ENCODE data around the gene ADAR. TPM values are rescaled to one million over a fixed set of nuclear protein-coding genes. Genes with fewer than 3 reads are reported as not detected.

The ADAR gene
- total RNA-seq, 1 experiment from 2014 or later, result 221 TPM

DNA sequence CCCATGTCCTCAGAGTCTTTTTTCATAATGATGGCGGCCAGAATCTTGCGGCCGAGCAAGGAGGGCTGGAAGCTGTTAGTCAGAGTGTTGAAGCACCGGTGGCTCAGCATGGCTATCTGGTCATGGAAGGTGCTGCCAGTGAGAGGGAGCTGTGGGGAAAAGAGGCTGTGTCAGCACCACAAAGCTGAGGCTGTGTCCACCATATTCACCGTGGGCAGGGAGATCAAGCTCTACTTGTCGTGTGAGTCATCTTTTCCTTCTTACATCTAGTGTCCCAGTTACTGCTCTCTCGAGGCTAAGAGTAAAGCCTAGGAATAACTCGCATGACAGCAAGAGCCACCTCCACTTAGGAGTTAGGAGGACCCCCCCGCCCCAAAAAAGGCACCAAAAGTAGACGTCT is 18.2 kb downstream of the ADAR start:
- H3K4me1 Mint-ChIP-seq, result no peaks in the 10 kb centered on the region
- H3K36me3 Mint-ChIP-seq, result peaks cover 88% of the 10 kb centered on the region
- DNase-seq (ENCODE audit: low spot score), result no peak
- H3K27ac Mint-ChIP-seq, result no peak overlapping the region
- ChIA-PET CTCF (no interaction called here), POLR2A (no interaction called here)
- no peak overlapping the region for H3K4me3 Mint-ChIP-seq
- TF ChIP-seq GABPB1 (CRISPR knock-in tag; IDR thresholded peaks at IDR 0.05), result no peak
- TF ChIP-seq ZBTB21 (CRISPR knock-in tag; IDR thresholded peaks at IDR 0.05; ENCODE audit: borderline replicate concordance), result no peak
- TF ChIP-seq, protein P1, sequence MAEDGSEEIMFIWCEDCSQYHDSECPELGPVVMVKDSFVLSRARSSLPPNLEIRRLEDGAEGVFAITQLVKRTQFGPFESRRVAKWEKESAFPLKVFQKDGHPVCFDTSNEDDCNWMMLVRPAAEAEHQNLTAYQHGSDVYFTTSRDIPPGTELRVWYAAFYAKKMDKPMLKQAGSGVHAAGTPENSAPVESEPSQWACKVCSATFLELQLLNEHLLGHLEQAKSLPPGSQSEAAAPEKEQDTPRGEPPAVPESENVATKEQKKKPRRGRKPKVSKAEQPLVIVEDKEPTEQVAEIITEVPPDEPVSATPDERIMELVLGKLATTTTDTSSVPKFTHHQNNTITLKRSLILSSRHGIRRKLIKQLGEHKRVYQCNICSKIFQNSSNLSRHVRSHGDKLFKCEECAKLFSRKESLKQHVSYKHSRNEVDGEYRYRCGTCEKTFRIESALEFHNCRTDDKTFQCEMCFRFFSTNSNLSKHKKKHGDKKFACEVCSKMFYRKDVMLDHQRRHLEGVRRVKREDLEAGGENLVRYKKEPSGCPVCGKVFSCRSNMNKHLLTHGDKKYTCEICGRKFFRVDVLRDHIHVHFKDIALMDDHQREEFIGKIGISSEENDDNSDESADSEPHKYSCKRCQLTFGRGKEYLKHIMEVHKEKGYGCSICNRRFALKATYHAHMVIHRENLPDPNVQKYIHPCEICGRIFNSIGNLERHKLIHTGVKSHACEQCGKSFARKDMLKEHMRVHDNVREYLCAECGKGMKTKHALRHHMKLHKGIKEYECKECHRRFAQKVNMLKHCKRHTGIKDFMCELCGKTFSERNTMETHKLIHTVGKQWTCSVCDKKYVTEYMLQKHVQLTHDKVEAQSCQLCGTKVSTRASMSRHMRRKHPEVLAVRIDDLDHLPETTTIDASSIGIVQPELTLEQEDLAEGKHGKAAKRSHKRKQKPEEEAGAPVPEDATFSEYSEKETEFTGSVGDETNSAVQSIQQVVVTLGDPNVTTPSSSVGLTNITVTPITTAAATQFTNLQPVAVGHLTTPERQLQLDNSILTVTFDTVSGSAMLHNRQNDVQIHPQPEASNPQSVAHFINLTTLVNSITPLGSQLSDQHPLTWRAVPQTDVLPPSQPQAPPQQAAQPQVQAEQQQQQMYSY (CRISPR knock-in tag; IDR thresholded peaks at IDR 0.05), result no peak
- no peak for TF ChIP-seq NFYB (CRISPR knock-in tag; conservative IDR thresholded peaks at IDR 0.05; ENCODE audit: low read depth)
- no peak for TF ChIP-seq ZNF219 (CRISPR knock-in tag; IDR thresholded peaks at IDR 0.05; ENCODE audit: borderline replicate concordance)
- no peak for TF ChIP-seq PRRX2 (CRISPR knock-in tag; IDR thresholded peaks at IDR 0.05)
- TF ChIP-seq, protein P2, sequence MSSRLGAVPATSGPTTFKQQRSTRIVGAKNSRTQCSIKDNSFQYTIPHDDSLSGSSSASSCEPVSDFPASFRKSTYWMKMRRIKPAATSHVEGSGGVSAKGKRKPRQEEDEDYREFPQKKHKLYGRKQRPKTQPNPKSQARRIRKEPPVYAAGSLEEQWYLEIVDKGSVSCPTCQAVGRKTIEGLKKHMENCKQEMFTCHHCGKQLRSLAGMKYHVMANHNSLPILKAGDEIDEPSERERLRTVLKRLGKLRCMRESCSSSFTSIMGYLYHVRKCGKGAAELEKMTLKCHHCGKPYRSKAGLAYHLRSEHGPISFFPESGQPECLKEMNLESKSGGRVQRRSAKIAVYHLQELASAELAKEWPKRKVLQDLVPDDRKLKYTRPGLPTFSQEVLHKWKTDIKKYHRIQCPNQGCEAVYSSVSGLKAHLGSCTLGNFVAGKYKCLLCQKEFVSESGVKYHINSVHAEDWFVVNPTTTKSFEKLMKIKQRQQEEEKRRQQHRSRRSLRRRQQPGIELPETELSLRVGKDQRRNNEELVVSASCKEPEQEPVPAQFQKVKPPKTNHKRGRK (CRISPR knock-in tag; IDR thresholded peaks at IDR 0.05; ENCODE audit: borderline replicate concordance), result no peak
- TF ChIP-seq SOX15 (CRISPR knock-in tag; IDR thresholded peaks at IDR 0.05), result no peak
- H3K27me3 Mint-ChIP-seq (ENCODE audit: low read depth), result no peaks in the 10 kb centered on the region
- ATAC-seq, result no peak
- H3K9me3 Mint-ChIP-seq, result no peaks in the 10 kb centered on the region

- CTCF ChIA-PET, result interaction anchor here (0.6 kb wide), 1 partner anchor 59 kb away, joined by 3 read pairs; no protein-coding TSS in a partner anchor
- Mint-ChIP-seq H3K4me1 (no peaks in the 10 kb centered on the region), H3K4me3 (no peak overlapping the region), H3K9me3 (no peaks in the 10 kb centered on the region), H3K27me3 (ENCODE audit: low read depth) (no peaks in the 10 kb centered on the region), H3K36me3 (peaks cover 96% of the 10 kb centered on the region), H3K27ac (no peak overlapping the region)
- ATAC-seq (no peak), DNase-seq (ENCODE audit: low spot score) (no peak)
- TF ChIP-seq ATF1 (CRISPR knock-in tag; IDR thresholded peaks at IDR 0.05) (no peak), CREB1 (CRISPR knock-in tag; IDR thresholded peaks at IDR 0.05) (no peak), ELF4 (CRISPR knock-in tag; IDR thresholded peaks at IDR 0.05; ENCODE audit: low read depth) (no peak), GTF2I (CRISPR knock-in tag; conservative IDR thresholded peaks at IDR 0.05) (no peak), MXD4 (CRISPR knock-in tag; IDR thresholded peaks at IDR 0.05; ENCODE audit: borderline replicate concordance) (no peak), NFYB (CRISPR knock-in tag; conservative IDR thresholded peaks at IDR 0.05; ENCODE audit: low read depth) (no peak), EMX1 (CRISPR knock-in tag; IDR thresholded peaks at IDR 0.05) (no peak), FOXP1 (CRISPR knock-in tag; IDR thresholded peaks at IDR 0.05; ENCODE audit: borderline replicate concordance) (no peak), ESRRA (CRISPR knock-in tag; IDR thresholded peaks at IDR 0.05; ENCODE audit: borderline replicate concordance) (no peak), JAZF1 (CRISPR knock-in tag; IDR thresholded peaks at IDR 0.05) (no peak), KAT7 (CRISPR knock-in tag; IDR thresholded peaks at IDR 0.05; ENCODE audit: borderline replicate concordance) (no peak), ZNF396 (CRISPR knock-in tag; IDR thresholded peaks at IDR 0.05; ENCODE audit: borderline replicate concordance) (no peak), GRHL2 (CRISPR knock-in tag; IDR thresholded peaks at IDR 0.05; ENCODE audit: insufficient replicate concordance, severe bottlenecking) (no peak), SMAD3 (CRISPR knock-in tag; IDR thresholded peaks at IDR 0.05; ENCODE audit: borderline replicate concordance) (no peak), FOXP4 (CRISPR knock-in tag; IDR thresholded peaks at IDR 0.05) (no peak), ZNF416 (CRISPR knock-in tag; IDR thresholded peaks at IDR 0.05) (no peak)
- TF ChIP-seq, protein P3, sequence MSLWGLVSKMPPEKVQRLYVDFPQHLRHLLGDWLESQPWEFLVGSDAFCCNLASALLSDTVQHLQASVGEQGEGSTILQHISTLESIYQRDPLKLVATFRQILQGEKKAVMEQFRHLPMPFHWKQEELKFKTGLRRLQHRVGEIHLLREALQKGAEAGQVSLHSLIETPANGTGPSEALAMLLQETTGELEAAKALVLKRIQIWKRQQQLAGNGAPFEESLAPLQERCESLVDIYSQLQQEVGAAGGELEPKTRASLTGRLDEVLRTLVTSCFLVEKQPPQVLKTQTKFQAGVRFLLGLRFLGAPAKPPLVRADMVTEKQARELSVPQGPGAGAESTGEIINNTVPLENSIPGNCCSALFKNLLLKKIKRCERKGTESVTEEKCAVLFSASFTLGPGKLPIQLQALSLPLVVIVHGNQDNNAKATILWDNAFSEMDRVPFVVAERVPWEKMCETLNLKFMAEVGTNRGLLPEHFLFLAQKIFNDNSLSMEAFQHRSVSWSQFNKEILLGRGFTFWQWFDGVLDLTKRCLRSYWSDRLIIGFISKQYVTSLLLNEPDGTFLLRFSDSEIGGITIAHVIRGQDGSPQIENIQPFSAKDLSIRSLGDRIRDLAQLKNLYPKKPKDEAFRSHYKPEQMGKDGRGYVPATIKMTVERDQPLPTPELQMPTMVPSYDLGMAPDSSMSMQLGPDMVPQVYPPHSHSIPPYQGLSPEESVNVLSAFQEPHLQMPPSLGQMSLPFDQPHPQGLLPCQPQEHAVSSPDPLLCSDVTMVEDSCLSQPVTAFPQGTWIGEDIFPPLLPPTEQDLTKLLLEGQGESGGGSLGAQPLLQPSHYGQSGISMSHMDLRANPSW (CRISPR knock-in tag; conservative IDR thresholded peaks at IDR 0.05; ENCODE audit: low read depth), result no peak
- TF ChIP-seq, protein P4, sequence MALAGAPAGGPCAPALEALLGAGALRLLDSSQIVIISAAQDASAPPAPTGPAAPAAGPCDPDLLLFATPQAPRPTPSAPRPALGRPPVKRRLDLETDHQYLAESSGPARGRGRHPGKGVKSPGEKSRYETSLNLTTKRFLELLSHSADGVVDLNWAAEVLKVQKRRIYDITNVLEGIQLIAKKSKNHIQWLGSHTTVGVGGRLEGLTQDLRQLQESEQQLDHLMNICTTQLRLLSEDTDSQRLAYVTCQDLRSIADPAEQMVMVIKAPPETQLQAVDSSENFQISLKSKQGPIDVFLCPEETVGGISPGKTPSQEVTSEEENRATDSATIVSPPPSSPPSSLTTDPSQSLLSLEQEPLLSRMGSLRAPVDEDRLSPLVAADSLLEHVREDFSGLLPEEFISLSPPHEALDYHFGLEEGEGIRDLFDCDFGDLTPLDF (CRISPR knock-in tag; IDR thresholded peaks at IDR 0.05), result no peak
- POLR2A ChIA-PET, result no interaction called here
These were observed 21.3 kb downstream of the ADAR start for GRCh38 chr1:154586641-154587040.

All from WTC11 (cell line).